ENCODE measurements around the gene SGSM1.

SGSM1 gene

GRCh38 chr22:24878969-24879368 lies 73.0 kb downstream of the SGSM1 start:
- TF ChIP-seq CTCF (conservative IDR thresholded peaks at IDR 0.05; ENCODE audit: low read length), result no peak
- H3K4me3 ChIP-seq (ENCODE audit: low read length), result no peak overlapping the region
- no peak for DNase-seq (ENCODE audit: low read depth)

GRCh38 chr22:24883432-24883831 lies 77.4 kb downstream of the SGSM1 start:
- H3K4me3 ChIP-seq (ENCODE audit: low read length), result no peak overlapping the region
- DNase-seq (ENCODE audit: low read depth), result no peak
- TF ChIP-seq CTCF (conservative IDR thresholded peaks at IDR 0.05; ENCODE audit: low read length), result no peak

- no peak for DNase-seq (ENCODE audit: low read depth)
- TF ChIP-seq CTCF (conservative IDR thresholded peaks at IDR 0.05; ENCODE audit: low read length), result no peak
- no peak overlapping the region for H3K4me3 ChIP-seq (ENCODE audit: low read length)
Observed at GRCh38 chr22:24887260-24887659, 81.2 kb downstream of the SGSM1 start.

DNA sequence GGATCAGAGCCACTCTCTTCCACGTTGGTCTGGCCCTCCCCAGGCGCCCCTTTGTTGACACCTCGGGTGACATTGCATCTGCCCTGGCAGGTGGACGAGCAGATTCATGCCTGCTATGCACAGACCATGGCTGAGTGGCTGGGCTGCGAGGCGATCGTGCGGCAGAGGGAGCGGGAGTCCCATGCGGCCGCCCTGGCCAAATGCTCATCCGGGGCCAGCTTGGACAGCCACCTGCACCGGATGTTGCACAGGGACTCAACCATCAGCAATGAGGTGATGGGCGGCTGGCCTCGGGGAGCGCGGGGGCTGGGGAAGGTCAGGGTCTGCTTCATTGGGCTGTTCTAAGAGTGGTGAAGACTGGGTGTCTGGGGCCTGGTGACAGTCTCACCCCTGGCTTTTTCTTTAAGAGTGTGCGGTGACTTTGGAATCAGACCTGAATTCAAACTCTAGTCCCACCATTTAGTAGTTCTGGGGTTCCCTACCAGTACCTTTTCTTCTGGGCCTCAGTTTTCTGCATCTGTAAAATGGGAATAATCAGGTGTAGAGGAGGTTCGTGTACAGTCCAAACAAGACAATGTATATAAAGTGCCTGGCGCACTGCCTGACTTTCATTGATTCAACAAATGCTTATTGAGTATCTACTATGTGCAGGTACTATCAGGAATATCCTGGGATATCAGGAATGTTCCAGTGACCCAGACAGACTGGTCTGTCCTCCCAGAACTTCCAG lies 87.5 kb downstream of the SGSM1 start:
- TF ChIP-seq CTCF (conservative IDR thresholded peaks at IDR 0.05; ENCODE audit: low read length), result no peak
- no peak overlapping the region for H3K4me3 ChIP-seq (ENCODE audit: low read length)
- DNase-seq (ENCODE audit: low read depth), result no peak

GRCh38 chr22:24894220-24894975 lies 88.4 kb downstream of the SGSM1 start:
- no peak for TF ChIP-seq CTCF (conservative IDR thresholded peaks at IDR 0.05; ENCODE audit: low read length)
- DNase-seq (ENCODE audit: low read depth), result peak; percentile 88
- no peak overlapping the region for H3K4me3 ChIP-seq (ENCODE audit: low read length)

DNA sequence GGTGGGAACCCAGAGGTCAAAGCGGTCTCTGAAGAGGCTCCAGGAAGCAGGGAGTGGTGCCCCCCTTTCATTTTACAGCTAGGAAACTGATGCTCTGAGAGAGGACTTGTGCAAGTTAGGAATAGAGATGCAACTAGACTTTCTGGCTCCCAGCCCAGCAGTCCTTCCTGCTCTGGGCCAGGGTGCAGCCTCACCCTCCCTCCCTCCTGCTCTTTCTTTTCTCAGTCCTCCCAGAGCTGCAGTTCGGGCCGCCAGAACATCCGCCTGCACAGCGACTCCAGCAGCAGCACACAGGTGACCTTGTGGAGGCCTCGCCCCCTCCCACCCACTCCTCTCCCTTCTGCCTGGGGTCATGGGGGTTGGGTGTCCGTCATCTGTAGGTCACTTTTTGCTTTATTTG lies 89.0 kb downstream of the SGSM1 start:
- DNase-seq (ENCODE audit: low read depth), result peak; percentile 34
- H3K4me3 ChIP-seq (ENCODE audit: low read length), result no peak overlapping the region
- TF ChIP-seq CTCF (conservative IDR thresholded peaks at IDR 0.05; ENCODE audit: low read length), result no peak

DNA sequence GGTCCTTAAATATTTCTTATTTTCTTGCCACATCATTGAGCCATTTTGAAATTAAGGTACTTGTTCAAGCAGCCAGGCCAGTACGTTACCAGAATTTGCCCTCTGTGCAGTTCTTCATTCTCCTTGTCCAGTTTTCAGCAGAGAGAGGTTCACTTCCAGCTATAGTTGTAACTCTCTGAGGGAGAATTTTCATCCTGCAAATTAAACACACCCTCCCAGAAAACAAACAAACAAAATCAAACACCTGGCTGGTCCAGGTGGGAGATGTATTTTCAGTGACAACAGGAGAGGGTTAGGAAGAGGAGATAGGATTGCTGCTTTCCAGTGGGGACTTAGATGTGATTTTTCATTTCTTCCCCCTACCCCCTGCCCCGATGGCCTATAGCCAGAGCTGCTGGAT lies 95.4 kb downstream of the SGSM1 start:
- TF ChIP-seq CTCF (conservative IDR thresholded peaks at IDR 0.05; ENCODE audit: low read length), result no peak
- no peak for DNase-seq (ENCODE audit: low read depth)
- no peak overlapping the region for H3K4me3 ChIP-seq (ENCODE audit: low read length)
